ENCODE measurements around the gene PI4KB.

PI4KB gene

DNA sequence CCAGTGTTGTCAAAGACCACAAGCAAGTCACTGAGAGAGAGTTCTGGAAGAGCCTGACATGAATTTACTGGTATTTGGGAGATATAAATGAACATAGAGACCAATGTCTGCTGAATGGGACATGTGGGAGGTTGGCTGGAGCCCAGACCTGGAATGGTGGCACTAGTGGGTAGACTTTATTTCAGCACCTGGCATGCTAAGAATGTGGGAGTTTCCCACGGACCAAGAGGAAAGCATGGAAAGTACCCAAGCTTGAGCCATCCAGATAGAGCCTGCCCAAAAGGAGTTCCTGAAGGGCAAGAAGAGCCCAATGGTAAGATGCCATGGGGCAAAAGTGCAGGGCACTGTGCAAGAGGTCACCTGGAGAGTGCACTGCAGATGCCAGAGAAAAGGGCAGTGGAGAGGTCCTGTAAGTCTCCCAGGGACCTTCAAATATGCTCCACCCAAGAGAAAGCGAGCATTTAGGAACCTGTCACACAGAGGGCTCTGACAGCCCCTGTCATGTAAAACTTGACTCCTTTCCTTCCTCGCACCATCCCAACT lies 53.2 kb downstream of the PI4KB start:
- no peak overlapping the region for H3K4me3 ChIP-seq (replicated peaks; ENCODE audit: low read depth, low read length)
- DNase-seq (ENCODE audit: low read depth): no peak
- TF ChIP-seq, protein P1, sequence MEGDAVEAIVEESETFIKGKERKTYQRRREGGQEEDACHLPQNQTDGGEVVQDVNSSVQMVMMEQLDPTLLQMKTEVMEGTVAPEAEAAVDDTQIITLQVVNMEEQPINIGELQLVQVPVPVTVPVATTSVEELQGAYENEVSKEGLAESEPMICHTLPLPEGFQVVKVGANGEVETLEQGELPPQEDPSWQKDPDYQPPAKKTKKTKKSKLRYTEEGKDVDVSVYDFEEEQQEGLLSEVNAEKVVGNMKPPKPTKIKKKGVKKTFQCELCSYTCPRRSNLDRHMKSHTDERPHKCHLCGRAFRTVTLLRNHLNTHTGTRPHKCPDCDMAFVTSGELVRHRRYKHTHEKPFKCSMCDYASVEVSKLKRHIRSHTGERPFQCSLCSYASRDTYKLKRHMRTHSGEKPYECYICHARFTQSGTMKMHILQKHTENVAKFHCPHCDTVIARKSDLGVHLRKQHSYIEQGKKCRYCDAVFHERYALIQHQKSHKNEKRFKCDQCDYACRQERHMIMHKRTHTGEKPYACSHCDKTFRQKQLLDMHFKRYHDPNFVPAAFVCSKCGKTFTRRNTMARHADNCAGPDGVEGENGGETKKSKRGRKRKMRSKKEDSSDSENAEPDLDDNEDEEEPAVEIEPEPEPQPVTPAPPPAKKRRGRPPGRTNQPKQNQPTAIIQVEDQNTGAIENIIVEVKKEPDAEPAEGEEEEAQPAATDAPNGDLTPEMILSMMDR (IDR thresholded peaks at IDR 0.05; ENCODE audit: low read length, missing control alignments): no peak

DNA sequence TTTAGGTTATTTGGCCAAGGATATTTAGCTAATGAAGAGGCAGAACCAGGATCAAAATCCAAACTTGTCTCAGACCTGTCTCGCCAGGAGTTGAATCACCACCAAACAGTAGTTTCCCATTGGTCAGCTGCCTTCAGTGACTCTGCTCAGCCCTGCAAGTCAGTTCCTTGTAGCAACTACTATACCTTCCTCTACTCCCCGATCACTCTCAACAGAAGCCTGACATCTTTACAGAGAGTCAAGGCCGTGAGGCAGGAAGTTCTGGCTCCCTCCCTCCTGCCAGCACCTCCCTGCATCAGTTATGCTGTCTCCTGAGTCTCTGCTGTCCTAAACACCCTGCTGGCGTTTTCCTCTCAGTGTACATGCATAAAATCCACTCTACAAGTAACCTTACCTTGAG lies 59.5 kb downstream of the PI4KB start:
- TF ChIP-seq, protein P1 (IDR thresholded peaks at IDR 0.05; ENCODE audit: low read length, missing control alignments): no peak
- DNase-seq (ENCODE audit: low read depth): no peak

DNA sequence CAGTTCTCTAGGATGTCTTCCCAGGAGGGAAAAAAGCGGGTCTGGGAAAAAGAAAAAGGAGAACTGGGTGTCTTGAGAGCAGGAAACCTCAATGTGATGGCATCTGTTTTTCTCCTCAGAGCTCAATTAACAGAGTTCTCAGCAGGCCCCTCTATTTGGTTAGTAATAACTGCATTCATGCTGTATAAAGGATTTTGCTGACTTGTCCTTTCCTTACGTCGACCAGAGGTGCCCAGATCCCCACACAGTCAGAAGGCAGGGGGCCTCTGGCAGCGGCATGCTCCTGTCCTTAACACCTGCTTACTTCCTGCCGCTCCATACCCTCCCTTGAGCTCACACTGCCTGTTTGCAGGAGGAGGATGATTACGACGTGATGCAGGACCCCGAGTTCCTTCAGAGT lies 60.4 kb downstream of the PI4KB start:
- TF ChIP-seq, protein P1 (IDR thresholded peaks at IDR 0.05; ENCODE audit: low read length, missing control alignments): no peak
- no peak for DNase-seq (ENCODE audit: low read depth)
- H3K4me3 ChIP-seq (replicated peaks; ENCODE audit: low read depth, low read length): no peak overlapping the region

More for the DNA sequence above, 59.5 kb downstream of the PI4KB start:
- no peak overlapping the region for H3K4me3 ChIP-seq (replicated peaks; ENCODE audit: low read depth, low read length)

DNA sequence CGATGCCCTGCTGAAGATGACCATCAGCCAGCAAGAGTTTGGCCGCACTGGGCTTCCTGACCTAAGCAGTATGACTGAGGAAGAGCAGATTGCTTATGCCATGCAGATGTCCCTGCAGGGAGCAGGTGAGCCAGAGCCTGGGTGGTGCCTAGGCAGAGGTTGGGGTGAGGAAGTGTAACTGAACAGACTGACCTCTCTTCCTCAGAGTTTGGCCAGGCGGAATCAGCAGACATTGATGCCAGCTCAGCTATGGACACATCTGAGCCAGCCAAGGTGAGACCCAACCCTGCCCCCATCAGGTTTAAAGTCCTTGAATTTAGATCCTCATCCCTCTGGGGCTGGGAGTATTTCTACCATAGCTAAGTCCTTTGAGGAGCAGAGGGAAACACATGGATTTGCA lies 60.9 kb downstream of the PI4KB start:
- DNase-seq (ENCODE audit: low read depth): no peak
- H3K4me3 ChIP-seq (replicated peaks; ENCODE audit: low read depth, low read length): no peak overlapping the region
- TF ChIP-seq, protein P1 (IDR thresholded peaks at IDR 0.05; ENCODE audit: low read length, missing control alignments): no peak

DNA sequence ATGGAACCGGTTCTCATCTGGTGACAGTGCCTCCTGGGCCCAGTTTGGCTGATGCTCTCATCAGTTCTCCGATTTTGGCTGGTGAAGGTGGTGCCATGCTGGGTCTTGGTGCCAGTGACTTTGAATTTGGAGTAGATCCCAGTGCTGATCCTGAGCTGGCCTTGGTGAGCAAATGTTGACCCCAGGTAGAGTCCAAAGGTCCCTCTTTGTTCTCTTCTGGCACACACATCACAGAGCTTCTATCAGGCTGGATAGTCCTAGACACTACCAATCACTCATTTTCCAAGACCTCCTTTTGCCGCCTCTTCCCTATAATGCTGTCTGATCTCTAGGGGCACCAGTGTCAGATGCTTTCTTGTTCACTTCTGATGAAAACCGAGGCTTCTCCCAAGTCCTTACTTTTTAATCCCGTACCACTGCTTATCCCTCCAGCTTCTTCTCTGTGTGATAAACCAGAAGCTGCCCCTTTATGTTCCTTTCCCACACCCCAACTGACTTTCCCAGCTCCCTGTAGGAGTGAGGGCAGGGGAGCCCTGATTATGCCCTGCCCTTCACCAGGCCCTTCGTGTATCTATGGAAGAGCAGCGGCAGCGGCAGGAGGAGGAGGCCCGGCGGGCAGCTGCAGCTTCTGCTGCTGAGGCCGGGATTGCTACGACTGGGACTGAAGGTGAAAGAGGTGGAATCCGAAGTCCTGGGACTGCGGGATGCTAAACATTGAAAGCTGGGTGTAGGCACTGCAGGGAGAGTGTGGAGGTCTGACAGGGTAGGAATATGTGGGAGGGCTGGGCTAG lies 61.6 kb downstream of the PI4KB start:
- TF ChIP-seq, protein P1 (IDR thresholded peaks at IDR 0.05; ENCODE audit: low read length, missing control alignments): no peak
- no peak overlapping the region for H3K4me3 ChIP-seq (replicated peaks; ENCODE audit: low read depth, low read length)
- DNase-seq (ENCODE audit: low read depth): no peak

DNA sequence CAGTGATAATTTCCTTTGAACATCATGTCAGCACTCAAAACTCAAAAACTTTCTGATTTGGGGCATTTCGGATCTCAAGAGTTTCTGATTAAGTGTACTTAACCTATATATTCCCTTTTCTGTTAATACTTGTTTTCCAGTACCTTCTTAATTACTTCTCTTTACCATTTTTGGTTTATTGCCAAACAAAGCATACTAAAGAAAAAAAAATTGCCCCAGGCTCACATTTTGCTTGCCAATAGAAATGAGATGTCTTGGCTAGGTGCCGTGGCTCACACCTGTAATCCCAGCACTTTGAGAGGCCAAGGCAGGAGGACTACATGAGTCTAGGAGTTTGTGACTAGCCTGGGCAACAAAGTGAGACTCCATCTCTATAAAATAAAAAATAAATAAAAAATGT lies 67.9 kb downstream of the PI4KB start:
- DNase-seq (ENCODE audit: low read depth): no peak
- TF ChIP-seq, protein P1 (IDR thresholded peaks at IDR 0.05; ENCODE audit: low read length, missing control alignments): no peak

DNA sequence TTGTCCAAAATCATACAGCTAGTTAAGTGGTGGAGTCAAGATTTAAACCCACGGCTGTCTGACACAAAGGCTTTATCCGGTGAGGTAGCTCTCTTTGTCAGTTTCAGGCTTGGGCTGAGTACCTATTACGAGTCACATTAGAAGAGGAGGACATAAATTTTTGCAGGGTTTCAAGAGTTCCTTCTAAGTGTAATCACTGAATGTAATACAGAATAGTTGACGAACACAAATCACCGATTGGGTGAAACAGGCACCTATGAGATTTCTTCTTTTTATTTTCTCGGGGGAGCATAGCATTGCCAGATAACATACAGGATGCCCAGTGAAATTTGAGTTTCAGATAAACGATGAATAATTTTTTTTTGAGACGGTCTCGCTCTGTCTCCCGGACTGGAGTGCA lies 71.8 kb downstream of the PI4KB start:
- H3K4me3 ChIP-seq (replicated peaks; ENCODE audit: low read depth, low read length): peak overlapping the region; percentile 79

More for the DNA sequence above, 67.9 kb downstream of the PI4KB start:
- no peak overlapping the region for H3K4me3 ChIP-seq (replicated peaks; ENCODE audit: low read depth, low read length)

More for the DNA sequence above, 71.8 kb downstream of the PI4KB start:
- DNase-seq (ENCODE audit: low read depth): peak; percentile 13
- TF ChIP-seq, protein P1 (IDR thresholded peaks at IDR 0.05; ENCODE audit: low read length, missing control alignments): no peak

Measured in fibroblast of pulmonary artery (primary cell).